NCI-H1048 (cell line): ENCODE results near the gene CCDC126.
"Not testable (repeated sequence)": the region's sequence is repeated elsewhere in the genome, so short reads cannot be mapped to it uniquely, and the experiment has no call there.

Experiments
- DNase-seq: peaks from one replicate; lab custom pipeline; 2025; lab: John Stamatoyannopoulos, UW

Gene CCDC126

DNA sequence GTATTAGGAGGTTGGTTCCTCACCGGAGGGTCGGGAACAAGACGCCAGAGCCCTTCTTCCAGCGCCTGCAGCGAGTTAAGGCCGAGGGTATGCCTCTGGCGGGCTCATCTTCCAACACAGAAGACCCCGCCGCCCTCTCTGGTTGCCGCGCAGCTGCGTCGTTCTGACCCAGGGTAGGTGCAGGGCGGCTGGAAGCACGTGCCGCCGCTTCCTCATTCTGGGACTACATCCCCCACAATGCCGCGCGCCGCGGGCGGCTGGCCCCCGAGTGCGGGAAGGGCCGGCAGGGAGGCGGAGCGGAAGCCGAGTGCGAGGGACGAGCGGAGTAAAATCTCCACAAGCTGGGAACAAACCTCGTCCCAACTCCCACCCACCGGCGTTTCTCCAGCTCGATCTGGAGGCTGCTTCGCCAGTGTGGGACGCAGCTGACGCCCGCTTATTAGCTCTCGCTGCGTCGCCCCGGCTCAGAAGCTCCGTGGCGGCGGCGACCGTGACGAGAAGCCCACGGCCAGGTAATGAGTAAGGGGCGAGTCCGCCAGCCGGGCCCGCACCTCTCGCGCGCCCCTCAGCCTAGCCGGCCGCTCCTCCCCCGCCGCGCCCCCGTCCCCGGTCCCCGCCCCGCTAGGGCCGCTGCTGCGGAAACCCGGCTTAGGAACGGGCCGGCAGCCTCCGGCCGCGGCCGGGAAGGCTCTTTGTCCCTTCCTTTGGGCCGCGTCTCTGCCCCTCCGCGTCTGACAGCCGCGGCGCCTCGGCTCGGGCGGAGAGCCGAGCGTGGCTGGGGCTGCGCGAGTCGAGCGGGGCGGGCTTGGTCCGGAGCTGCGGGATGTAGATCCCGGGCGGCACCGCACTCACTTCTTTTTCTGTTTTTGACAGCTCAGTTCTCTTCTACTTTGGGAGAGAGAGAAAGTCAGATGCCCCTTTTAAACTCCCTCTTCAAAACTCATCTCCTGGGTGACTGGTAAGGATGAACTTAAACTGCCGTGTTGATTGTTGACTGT lies at the start of gene CCDC126:
Gene CCDC126 (plus strand): TSS at position 289 of the 998 bp plus-strand sequence. CDS start 13,934 bp downstream, outside the sequence.
- DNase-seq = peak; percentile 87

DNA sequence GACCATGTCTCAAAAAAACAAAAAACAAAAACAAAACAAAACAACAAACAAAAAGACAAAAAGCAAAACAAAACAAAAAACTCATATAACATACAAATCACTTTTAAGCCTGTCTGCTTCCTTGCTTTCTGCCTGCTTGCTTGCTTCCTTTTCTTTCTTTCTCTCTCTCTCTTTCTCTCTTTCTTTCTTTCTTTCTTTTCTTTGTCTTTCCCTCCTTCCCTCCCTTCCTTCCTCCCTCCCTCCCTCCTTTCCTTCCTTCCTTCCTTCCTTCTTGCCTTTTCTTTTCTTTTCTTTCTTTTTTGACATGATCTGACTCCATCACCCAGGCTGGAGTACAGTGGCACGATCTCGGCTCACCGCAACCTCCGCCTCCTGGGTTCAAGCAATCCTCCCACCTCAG lies 49.5 kb upstream of the CCDC126 start:
- no peak for DNase-seq

DNA sequence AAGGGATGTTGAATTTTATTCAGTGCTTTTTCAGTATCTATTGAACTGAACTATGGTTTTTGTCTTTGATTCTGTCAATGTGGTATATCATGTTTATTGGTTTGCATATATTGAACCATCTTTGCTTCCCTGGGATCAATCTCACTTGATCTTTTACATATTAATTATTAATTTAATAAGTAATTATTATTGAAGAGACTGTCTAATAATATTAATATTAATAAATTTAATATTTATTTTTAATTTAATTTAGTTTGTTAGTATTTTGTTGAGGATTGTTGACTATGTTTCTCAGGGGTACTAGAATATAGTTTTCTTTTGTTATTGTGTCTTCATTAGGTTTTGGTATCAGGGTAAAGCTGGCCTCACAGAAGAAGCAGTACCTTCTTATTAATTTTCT lies 38.9 kb upstream of the CCDC126 start:
- no peak for DNase-seq

- DNase-seq = peak; percentile 13
Measured at GRCh38 chr7:23570592-23571200, 26.5 kb upstream of the CCDC126 start.

DNA sequence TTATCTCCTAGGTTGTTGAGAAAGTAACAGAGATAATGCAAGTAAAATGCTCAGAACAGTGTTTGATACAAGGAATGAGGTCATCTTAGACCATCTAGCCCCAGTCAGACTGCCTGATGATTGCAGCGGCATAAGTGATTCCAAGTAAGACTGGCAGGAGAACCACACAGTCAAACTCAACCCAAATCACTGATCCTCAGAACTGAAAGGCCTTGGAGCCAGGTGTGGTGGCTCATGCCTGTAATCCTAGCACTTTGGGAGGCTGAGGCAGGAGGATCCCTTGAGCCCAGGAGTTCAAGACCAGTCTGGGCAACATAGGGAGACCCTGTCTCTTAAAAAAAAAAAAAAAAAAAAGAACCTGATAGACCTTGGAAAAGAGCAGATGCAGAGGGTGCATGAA lies 15.2 kb upstream of the CCDC126 start:
- DNase-seq = not testable (repeated sequence)

- not testable (repeated sequence) for DNase-seq
Measured at GRCh38 chr7:23585304-23585703, 11.9 kb upstream of the CCDC126 start.

GRCh38 chr7:23586159-23586558 lies 11.0 kb upstream of the CCDC126 start:
- no peak for DNase-seq

- no peak for DNase-seq
Measured at GRCh38 chr7:23590529-23590928, 6.7 kb upstream of the CCDC126 start.

- peak; percentile 62 for DNase-seq
Measured at GRCh38 chr7:23593706-23594105, 3.5 kb upstream of the CCDC126 start.

GRCh38 chr7:23594879-23595604 lies 2.1 kb upstream of the CCDC126 start:
- DNase-seq = no peak

DNA sequence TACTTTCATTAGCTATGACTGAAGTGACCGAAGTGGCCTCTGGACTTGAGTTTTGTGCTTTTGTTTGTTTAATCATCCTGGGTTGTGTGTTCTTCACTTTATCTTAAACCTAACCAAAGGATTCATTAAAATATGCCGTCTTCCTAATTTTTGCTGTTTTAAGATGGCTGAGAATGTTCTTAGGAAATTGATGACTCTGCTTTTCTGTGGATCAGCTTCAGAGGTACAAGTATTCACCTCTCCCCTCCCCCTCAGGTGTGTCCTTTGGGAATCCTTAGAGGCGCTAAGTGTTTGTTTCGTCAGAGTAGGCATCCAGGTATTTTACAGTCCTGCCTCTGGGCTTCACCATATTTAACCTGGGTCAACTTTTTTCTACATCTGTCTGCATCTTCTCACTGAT lies 1.1 kb downstream of the CCDC126 start:
- DNase-seq = no peak

- DNase-seq = no peak
Measured at GRCh38 chr7:23600236-23600635, 3.1 kb downstream of the CCDC126 start.

- DNase-seq = no peak
Measured at GRCh38 chr7:23603632-23604295, 6.6 kb downstream of the CCDC126 start.

DNA sequence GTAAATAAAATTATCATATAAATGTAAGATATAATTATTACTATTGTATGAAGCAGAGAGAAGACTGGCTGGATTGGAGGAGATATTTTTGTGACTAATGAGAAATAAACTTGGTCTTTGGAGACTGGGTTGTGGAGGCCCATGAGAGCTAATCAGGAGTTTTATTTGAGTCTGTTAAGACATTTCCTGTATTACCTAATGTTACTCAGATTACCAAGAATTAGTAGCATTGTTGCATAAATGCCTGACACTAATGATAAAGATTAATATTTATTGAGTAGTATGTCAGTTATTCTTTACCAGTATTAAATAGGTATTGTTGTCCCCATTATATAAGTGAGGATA lies 7.1 kb downstream of the CCDC126 start:
- DNase-seq = no peak

GRCh38 chr7:23607130-23607529 lies 9.9 kb downstream of the CCDC126 start:
- no peak for DNase-seq

DNA sequence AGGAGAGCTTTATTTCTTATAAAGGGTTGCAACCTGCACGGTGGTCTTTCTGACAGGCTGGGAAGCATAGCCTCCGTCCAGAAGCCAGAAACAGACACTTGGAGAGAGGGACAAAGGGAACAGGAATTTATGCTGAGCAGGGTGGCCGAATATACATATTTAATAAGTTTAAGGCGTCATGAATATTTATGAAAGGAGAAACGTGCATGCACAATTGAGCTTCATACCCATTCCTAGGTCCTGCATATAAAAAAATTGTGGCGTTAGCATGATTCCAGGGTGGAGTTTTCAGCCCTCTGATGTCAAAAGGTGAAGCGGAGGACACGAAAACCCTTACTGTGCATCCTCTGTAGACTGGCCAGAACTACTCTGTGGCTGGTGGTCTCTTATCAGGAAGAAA lies 10.7 kb downstream of the CCDC126 start:
- no peak for DNase-seq

GRCh38 chr7:23615331-23615730 lies 18.1 kb downstream of the CCDC126 start:
- DNase-seq = no peak

DNA sequence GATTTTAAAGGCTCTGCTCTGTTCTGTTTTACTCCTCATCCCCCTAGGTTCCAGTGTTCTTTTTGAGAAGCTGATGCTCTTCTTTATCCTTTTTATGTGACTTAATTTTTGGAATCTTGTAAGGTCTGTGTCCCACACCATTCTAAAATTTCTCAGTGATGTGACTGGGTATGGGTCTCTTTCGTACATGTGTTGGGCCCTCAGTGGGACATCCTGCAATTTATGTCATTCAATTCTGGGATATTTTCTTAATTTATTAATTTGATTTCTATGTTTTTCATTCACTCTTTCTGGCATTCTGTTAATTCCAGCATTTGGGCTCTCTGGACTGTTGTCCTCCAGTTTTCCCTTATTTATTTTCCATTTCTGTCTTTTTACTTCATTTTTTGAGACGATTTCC lies 19.4 kb downstream of the CCDC126 start:
- DNase-seq = no peak

GRCh38 chr7:23617482-23617881 lies 20.3 kb downstream of the CCDC126 start:
- DNase-seq = no peak

GRCh38 chr7:23618241-23618640 lies 21.1 kb downstream of the CCDC126 start:
- no peak for DNase-seq

GRCh38 chr7:23619141-23619540 lies 22.0 kb downstream of the CCDC126 start:
- no peak for DNase-seq

GRCh38 chr7:23622506-23622925 lies 25.3 kb downstream of the CCDC126 start:
- DNase-seq = no peak
